A673 (cell line): Measurements from ENCODE around the gene NAV2.

Experiments used
- CTCF ChIP-seq: fragments of 300-800, 200-600 bp; sonication (generic); conservative IDR thresholded peaks from 2 replicates; pipeline ENCODE4 v1.5.1; 2017; ENCODE audit warnings: low read depth, mild to moderate bottlenecking, antibody characterized with exemption, low read length, moderate library complexity, mixed read lengths
- EZH2 ChIP-seq: fragments of 200-600 bp; sonication (generic); IDR thresholded peaks from 2 replicates; pipeline ENCODE4 v1.6.1; 2017; ENCODE audit warnings: borderline replicate concordance, low read depth, mild to moderate bottlenecking, mixed read lengths, antibody characterized with exemption, low read length; ENCODE audit not compliant: poor library complexity, severe bottlenecking

- TF ChIP-seq CTCF (no peak), EZH2 (no peak)
Measured at GRCh38 chr11:20025332-20025840, 312.7 kb downstream of the NAV2 start.
